AG09309 (cell line): ENCODE measurements around the gene SPATA31D1.

Experiments used
- DNase-seq: peaks from one replicate; pipeline ENCODE4 v3.0.0-alpha.2; 2010; ENCODE audit warnings: low read depth
- H3K4me3 ChIP-seq: 2 replicates; pipeline ENCODE4 v1.5.1; 2011; ENCODE audit warnings: mild to moderate bottlenecking, low read depth, low read length, moderate library complexity; ENCODE audit not compliant: control insufficient read depth
- TF ChIP-seq, protein P1 (sequence below): IDR thresholded peaks from 2 replicates; pipeline ENCODE4 v1.5.1; 2011; ENCODE audit warnings: mild to moderate bottlenecking, low read depth, low read length, inconsistent platforms; ENCODE audit not compliant: insufficient read depth, control insufficient read depth; ENCODE audit errors: missing control alignments

The SPATA31D1 gene

GRCh38 chr9:81986051-81986450 is 2.5 kb upstream of the SPATA31D1 start:
- H3K4me3 ChIP-seq, result no peak overlapping the region
- TF ChIP-seq, protein P1, sequence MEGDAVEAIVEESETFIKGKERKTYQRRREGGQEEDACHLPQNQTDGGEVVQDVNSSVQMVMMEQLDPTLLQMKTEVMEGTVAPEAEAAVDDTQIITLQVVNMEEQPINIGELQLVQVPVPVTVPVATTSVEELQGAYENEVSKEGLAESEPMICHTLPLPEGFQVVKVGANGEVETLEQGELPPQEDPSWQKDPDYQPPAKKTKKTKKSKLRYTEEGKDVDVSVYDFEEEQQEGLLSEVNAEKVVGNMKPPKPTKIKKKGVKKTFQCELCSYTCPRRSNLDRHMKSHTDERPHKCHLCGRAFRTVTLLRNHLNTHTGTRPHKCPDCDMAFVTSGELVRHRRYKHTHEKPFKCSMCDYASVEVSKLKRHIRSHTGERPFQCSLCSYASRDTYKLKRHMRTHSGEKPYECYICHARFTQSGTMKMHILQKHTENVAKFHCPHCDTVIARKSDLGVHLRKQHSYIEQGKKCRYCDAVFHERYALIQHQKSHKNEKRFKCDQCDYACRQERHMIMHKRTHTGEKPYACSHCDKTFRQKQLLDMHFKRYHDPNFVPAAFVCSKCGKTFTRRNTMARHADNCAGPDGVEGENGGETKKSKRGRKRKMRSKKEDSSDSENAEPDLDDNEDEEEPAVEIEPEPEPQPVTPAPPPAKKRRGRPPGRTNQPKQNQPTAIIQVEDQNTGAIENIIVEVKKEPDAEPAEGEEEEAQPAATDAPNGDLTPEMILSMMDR, result no peak

DNA sequence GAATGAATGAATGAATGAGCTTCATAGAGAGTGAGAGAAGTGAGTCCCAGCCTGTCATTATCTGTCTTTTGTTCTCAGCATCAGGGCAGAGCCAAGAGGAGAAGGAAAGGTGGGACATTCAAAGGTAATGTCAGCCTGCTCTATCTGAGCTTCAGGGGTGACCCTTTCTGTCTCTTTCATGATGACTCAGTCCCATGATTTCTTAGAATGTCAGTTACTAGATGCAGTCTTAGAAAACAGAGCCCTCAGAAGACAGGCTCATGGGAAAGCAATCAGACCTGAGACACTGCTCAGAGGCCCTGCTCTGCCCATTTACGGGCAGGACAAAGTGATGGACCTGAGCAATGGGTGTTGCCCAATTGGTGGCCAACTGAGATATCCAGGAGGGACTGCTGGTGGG is 1.1 kb downstream of the SPATA31D1 start:
- H3K4me3 ChIP-seq, result no peak overlapping the region
- DNase-seq, result no peak
- TF ChIP-seq, protein P1, result no peak

More at GRCh38 chr9:81986051-81986450, 2.5 kb upstream of the SPATA31D1 start:
- DNase-seq, result no peak

- no peak for DNase-seq
- TF ChIP-seq, protein P1, result no peak
- H3K4me3 ChIP-seq, result no peak overlapping the region
These were observed 5.1 kb downstream of the SPATA31D1 start for GRCh38 chr9:81993656-81994055.

GRCh38 chr9:81999806-82000205 is 11.2 kb downstream of the SPATA31D1 start:
- TF ChIP-seq, protein P1, result no peak

GRCh38 chr9:82010711-82011110 is 22.1 kb downstream of the SPATA31D1 start:
- H3K4me3 ChIP-seq, result no peak overlapping the region
- TF ChIP-seq, protein P1, result no peak
- no peak for DNase-seq

More at GRCh38 chr9:81999806-82000205, 11.2 kb downstream of the SPATA31D1 start:
- H3K4me3 ChIP-seq, result no peak overlapping the region
- DNase-seq, result no peak

DNA sequence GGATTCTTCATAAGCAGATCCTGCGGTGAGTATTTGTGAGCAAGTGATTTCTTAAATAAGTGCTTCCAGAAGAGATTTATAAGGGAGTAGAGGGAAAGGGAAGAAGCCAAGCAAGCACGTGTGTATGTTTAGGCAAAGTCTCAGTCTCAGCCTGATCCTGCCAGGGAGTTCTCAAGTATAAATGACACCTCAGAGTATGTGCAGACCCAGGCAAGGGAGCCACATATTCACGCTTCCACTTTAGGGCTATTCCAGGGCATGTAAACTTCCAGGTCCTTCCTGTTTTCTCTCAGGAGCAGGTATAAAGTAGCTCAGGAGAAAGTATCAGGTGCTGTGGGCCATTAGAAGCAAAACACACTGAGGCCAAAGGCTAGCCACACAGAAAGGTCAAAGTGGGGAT is 22.6 kb downstream of the SPATA31D1 start:
- TF ChIP-seq, protein P1, result no peak
- no peak for DNase-seq
- no peak overlapping the region for H3K4me3 ChIP-seq

DNA sequence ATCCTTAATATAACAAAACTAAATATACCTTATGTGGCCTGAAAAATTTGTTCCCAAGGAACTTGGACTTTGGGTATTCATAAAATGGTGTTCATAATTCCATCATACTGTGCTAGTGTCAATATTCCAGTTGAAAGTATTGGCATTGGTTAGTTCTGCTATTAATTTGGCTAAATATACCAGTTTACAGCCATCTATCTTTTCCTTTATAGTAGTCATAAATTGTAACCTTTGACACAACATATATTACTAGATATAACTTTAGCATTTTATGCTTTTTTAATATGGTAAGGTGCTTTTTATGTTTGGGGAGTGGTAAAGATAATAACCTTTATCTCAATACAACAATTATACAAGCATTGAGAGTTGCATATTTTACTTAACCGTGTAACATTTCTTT is 23.7 kb downstream of the SPATA31D1 start:
- DNase-seq, result no peak
- no peak overlapping the region for H3K4me3 ChIP-seq
- TF ChIP-seq, protein P1, result no peak
